ENCODE measurements around the gene HPCAL1.

HPCAL1 gene

GRCh38 chr2:10304458-10305253, 2.0 kb downstream of the HPCAL1 start:
- DNase-seq: no peak

- DNase-seq: no peak
Observed at GRCh38 chr2:10305254-10305635, 2.5 kb downstream of the HPCAL1 start.

GRCh38 chr2:10305715-10306114, 3.0 kb downstream of the HPCAL1 start:
- DNase-seq: no peak

GRCh38 chr2:10306901-10307463, 4.3 kb downstream of the HPCAL1 start:
- no peak for DNase-seq

- DNase-seq: no peak
Observed at GRCh38 chr2:10307561-10308156, 5.0 kb downstream of the HPCAL1 start.

GRCh38 chr2:10308866-10309265, 6.2 kb downstream of the HPCAL1 start:
- DNase-seq: no peak

GRCh38 chr2:10309286-10309685, 6.6 kb downstream of the HPCAL1 start:
- DNase-seq: no peak

- DNase-seq: no peak
Observed at GRCh38 chr2:10310309-10310888, 7.7 kb downstream of the HPCAL1 start.

GRCh38 chr2:10311736-10312135, 9.0 kb downstream of the HPCAL1 start:
- no peak for DNase-seq

- DNase-seq: no peak
Observed at GRCh38 chr2:10312437-10312957, 9.8 kb downstream of the HPCAL1 start.

- no peak for DNase-seq
Observed at GRCh38 chr2:10316336-10316735, 13.6 kb downstream of the HPCAL1 start.

- no peak for DNase-seq
Observed at GRCh38 chr2:10316860-10317259, 14.2 kb downstream of the HPCAL1 start.

GRCh38 chr2:10317646-10318045, 14.9 kb downstream of the HPCAL1 start:
- no peak for DNase-seq

GRCh38 chr2:10318345-10318744, 15.6 kb downstream of the HPCAL1 start:
- no peak for DNase-seq

GRCh38 chr2:10319892-10320574, 17.3 kb downstream of the HPCAL1 start:
- no peak for DNase-seq

GRCh38 chr2:10320575-10320931, 17.8 kb downstream of the HPCAL1 start:
- DNase-seq: no peak

- DNase-seq: no peak
Observed at GRCh38 chr2:10320933-10321332, 18.2 kb downstream of the HPCAL1 start.

GRCh38 chr2:10321622-10322021, 18.9 kb downstream of the HPCAL1 start:
- no peak for DNase-seq

- no peak for DNase-seq
Observed at GRCh38 chr2:10322481-10322880, 19.8 kb downstream of the HPCAL1 start.

- no peak for DNase-seq
Observed at GRCh38 chr2:10322973-10323372, 20.3 kb downstream of the HPCAL1 start.

GRCh38 chr2:10323535-10323934, 20.8 kb downstream of the HPCAL1 start:
- DNase-seq: no peak

- DNase-seq: no peak
Observed at GRCh38 chr2:10324095-10324832, 21.6 kb downstream of the HPCAL1 start.
